ENCODE data around the gene PIBF1. TPM values are rescaled to one million over a fixed set of nuclear protein-coding genes. Genes with fewer than 3 reads are reported as not detected.

The PIBF1 gene
- total and polyA plus RNA-seq, 12 donors, result 3.9 to 24.7 (median 16.5) TPM

DNA sequence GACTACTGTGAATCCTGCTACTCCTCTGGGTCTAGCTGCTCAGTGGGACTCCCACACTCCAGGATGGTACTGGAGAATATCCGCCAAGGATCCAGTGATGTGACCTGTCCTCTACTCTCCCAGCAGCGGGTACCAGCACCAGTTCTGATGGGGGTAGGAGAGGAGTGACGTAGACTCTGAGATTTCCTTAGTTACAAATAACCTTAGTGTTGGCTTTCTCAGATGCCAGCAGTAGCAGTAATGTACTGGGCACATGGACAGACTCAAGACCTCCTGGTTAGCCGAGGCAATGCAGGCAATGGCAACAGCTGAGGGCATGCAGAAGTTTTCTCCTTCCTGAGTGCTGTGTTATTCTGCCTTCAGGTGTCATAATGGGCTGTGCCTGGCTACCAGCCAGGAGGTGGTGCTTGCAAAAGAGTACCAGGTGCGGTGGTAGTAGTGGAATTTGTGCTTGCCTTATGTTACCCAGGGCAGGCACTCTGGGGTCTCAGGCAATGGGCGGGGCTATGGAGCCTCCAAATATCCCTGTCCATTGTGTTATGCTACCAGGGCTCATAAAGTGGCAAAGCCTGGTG, 171.5 kb downstream of the PIBF1 start:
- no peak overlapping the region for H3K4me3 ChIP-seq
- H3K27me3 ChIP-seq, result no peaks in the 10 kb centered on the region
- no peak overlapping the region for H3K27ac ChIP-seq
- H3K4me1 ChIP-seq (replicated peaks in 1 of 2), result no peaks in the 10 kb centered on the region
- no peak for DNase-seq
- H3K9me3 ChIP-seq (replicated peaks in 1 of 3), result no peaks in the 10 kb centered on the region
- 87 to 100% (median 99%) methylated on average over 1 to 6 of the region's 6 CpGs for WGBS, 4 donors
- H3K36me3 ChIP-seq (replicated peaks in 1 of 2), result no peaks in the 10 kb centered on the region
- TF ChIP-seq, protein P1, sequence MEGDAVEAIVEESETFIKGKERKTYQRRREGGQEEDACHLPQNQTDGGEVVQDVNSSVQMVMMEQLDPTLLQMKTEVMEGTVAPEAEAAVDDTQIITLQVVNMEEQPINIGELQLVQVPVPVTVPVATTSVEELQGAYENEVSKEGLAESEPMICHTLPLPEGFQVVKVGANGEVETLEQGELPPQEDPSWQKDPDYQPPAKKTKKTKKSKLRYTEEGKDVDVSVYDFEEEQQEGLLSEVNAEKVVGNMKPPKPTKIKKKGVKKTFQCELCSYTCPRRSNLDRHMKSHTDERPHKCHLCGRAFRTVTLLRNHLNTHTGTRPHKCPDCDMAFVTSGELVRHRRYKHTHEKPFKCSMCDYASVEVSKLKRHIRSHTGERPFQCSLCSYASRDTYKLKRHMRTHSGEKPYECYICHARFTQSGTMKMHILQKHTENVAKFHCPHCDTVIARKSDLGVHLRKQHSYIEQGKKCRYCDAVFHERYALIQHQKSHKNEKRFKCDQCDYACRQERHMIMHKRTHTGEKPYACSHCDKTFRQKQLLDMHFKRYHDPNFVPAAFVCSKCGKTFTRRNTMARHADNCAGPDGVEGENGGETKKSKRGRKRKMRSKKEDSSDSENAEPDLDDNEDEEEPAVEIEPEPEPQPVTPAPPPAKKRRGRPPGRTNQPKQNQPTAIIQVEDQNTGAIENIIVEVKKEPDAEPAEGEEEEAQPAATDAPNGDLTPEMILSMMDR (IDR thresholded peaks at IDR 0.05), result no peak
- intact Hi-C loops (cut with DNase I), result no loop called here

DNA sequence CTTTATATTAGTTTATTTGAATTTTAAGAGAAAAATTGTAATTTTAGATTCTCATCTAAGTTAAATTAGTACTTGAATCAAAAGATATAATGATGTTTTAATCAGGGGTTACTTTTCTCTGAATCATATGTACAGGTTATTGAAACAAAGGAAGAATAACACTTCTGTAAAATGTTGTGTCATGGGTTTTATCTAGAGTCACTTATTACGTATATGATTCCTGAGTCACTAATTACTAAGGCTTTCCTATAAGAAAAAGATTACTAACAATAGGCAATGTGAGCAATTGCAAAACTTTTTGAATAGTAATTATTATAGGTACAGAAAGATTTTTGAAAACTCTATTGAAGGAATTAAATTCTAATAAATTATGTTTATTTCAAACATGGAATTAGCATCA, 177.7 kb downstream of the PIBF1 start:
- peaks cover 0 to 5% (median 0%) of the 10 kb centered on the region in 3 donors for H3K9me3 ChIP-seq (replicated peaks in 1 of 3)
- no peak overlapping the region for H3K27ac ChIP-seq
- H3K4me1 ChIP-seq (replicated peaks in 1 of 2), result no peaks in the 10 kb centered on the region
- TF ChIP-seq, protein P1 (IDR thresholded peaks at IDR 0.05), result no peak
- no peak for TF ChIP-seq POLR2A (IDR thresholded peaks at IDR 0.05)
- DNase-seq, result no peak
- intact Hi-C loops (cut with DNase I), result no loop called here
- H3K27me3 ChIP-seq, result no peaks in the 10 kb centered on the region
- no peak overlapping the region for H3K4me3 ChIP-seq
- WGBS, 4 donors, result 83 to 96% (median 88%) methylated on average over 1 of the region's 1 CpG
- no peaks in the 10 kb centered on the region for H3K36me3 ChIP-seq (replicated peaks in 1 of 2)

DNA sequence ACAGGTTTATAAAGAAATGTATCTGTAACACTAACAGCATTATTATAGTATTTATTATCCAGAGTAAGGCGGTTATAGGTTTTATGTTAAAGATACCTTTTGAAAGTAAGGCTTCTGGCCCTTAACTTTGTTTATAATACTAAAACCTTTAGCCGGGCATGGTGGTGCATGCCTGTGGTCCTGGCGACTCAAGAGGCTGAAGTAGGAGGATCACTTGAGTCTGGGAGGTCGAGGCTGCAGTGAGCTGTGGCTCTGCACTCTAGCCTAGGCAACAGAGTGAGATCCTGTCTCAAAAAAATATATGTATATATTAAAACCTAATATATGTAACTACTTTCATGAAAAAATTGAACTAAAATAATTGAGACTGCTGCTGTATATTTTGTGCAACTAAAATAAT, 178.2 kb downstream of the PIBF1 start:
- Histone ChIP-seq H3K27ac (no peak overlapping the region), H3K27me3 (no peaks in the 10 kb centered on the region), H3K36me3 (replicated peaks in 1 of 2) (no peaks in the 10 kb centered on the region), H3K9me3 (replicated peaks in 1 of 3) (peaks cover 0 to 5% (median 0%) of the 10 kb centered on the region in 3 donors), H3K4me1 (replicated peaks in 1 of 2) (no peaks in the 10 kb centered on the region), H3K4me3 (no peak overlapping the region)
- DNase-seq, result no peak
- WGBS, 4 donors, result 94 to 97% (median 96%) methylated on average over 4 of the region's 4 CpGs
- intact Hi-C loops (cut with DNase I), result no loop called here
- TF ChIP-seq POLR2A (IDR thresholded peaks at IDR 0.05), result no peak

DNA sequence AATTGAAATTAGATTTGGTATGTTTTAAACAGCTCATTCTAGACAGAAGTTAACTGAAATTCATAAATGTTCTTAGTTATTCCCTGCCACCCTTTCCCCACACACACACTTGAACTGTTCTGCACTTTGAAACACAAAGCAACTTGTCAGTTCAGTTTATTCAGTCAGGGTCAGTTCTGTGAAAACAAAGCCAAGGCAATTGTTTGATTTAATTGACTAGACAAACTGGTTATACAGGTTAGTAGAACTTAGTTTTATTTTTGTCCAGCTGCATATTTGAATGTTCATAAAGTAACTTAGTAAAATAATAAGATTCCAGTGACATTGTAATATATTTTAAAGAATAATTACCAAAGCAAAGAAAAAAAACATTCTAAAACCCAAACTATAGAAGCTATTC, 178.6 kb downstream of the PIBF1 start:
- Histone ChIP-seq H3K9me3 (replicated peaks in 1 of 3) (peaks cover 0 to 5% (median 0%) of the 10 kb centered on the region in 3 donors), H3K4me1 (replicated peaks in 1 of 2) (no peaks in the 10 kb centered on the region), H3K36me3 (replicated peaks in 1 of 2) (no peaks in the 10 kb centered on the region), H3K27me3 (no peaks in the 10 kb centered on the region), H3K27ac (no peak overlapping the region), H3K4me3 (no peak overlapping the region)
- intact Hi-C loops (cut with DNase I), result no loop called here
- no peak for TF ChIP-seq POLR2A (IDR thresholded peaks at IDR 0.05)
- TF ChIP-seq, protein P1 (IDR thresholded peaks at IDR 0.05), result no peak
- no peak for DNase-seq

DNA sequence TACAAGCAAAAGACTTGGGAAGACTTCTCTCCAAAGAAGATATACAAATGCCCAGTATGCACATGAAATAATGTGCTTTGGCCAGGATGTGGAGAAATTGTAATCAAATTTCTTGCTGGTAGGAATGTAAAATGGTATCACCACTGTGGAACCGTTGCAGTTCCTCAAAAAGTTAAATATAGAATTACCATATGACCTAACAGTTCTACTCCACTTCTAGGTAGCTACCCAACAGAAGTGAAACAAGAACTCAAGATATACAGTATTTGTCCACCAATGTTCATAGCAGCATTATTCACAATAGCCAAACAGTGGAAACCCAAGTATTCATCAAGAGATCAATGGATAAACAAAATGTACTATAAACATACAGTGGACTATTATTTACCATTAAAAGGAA, 181.8 kb downstream of the PIBF1 start:
- intact Hi-C loops (cut with DNase I), result no loop called here
- Histone ChIP-seq H3K9me3 (replicated peaks in 1 of 3) (peaks cover 0 to 5% (median 0%) of the 10 kb centered on the region in 3 donors), H3K27ac (no peak overlapping the region), H3K27me3 (no peaks in the 10 kb centered on the region), H3K4me1 (replicated peaks in 1 of 2) (no peaks in the 10 kb centered on the region), H3K4me3 (no peak overlapping the region), H3K36me3 (replicated peaks in 1 of 2) (no peaks in the 10 kb centered on the region)
- 79 to 85% (median 81%) methylated on average over 1 of the region's 1 CpG for WGBS, 4 donors
- no peak for TF ChIP-seq POLR2A (IDR thresholded peaks at IDR 0.05)
- TF ChIP-seq, protein P1 (IDR thresholded peaks at IDR 0.05), result no peak
- no peak for DNase-seq

All from adrenal gland (tissue), 12 donors.